IMR-90 (cell line): ENCODE results near the gene CABP5. TPM values are rescaled to one million over a fixed set of nuclear protein-coding genes. Genes with fewer than 3 reads are reported as not detected.

Experiments
- ATAC-seq: fragments of 200-7000 bp; cut with Tn5 transposase; 2 replicates; pipeline ENCODE4 v1.9.1; 2020; ENCODE audit warnings: low read depth, mild to moderate bottlenecking, moderate library complexity
- BruUV-seq: library from RNA; stranded (reverse); fragments of 400-500 nt; replicated peaks from 2 replicates; lab custom pipeline; 2021; lab: Mats Ljungman, UMichigan
- CTCF ChIA-PET: fragments of 300-600 bp; formaldehyde crosslinking; extraction: SDS; loops from one replicate; lab custom pipeline; 2021; ENCODE audit warnings: antibody characterized with exemption; lab: Yijun Ruan, JAX
- POLR2A ChIA-PET: fragments of 300-600 bp; sonication (Branson Sonifier 250); formaldehyde crosslinking; loops from one replicate; lab custom pipeline; 2022; ENCODE audit warnings: antibody characterized with exemption; ENCODE audit not compliant: unreplicated experiment; lab: Charles Lee
- DNase-seq: peaks from one replicate; pipeline ENCODE4 v3.0.0; 2013
- H2AFZ ChIP-seq: replicated peaks from 2 replicates; pipeline ENCODE3; 2013; ENCODE audit warnings: low read length, mild to moderate bottlenecking; ENCODE audit not compliant: poor library complexity
- H2AK5ac ChIP-seq: 2 replicates; pipeline ENCODE4 v1.6.1; 2013; ENCODE audit warnings: low read depth, low read length, inconsistent platforms
- H2AK9ac ChIP-seq: replicated peaks from 2 replicates; pipeline ENCODE3; 2013; ENCODE audit warnings: mild to moderate bottlenecking, low read depth, low read length, moderate library complexity; ENCODE audit not compliant: poor library complexity
- H2BK120ac ChIP-seq: 2 replicates; pipeline ENCODE4 v1.6.1; 2013; ENCODE audit warnings: low read depth, low read length, inconsistent platforms
- H2BK15ac ChIP-seq: 3 replicates; pipeline ENCODE4 v1.6.1; 2013; ENCODE audit warnings: low read depth, low read length, inconsistent platforms
- H2BK20ac ChIP-seq: 2 replicates; pipeline ENCODE4 v1.6.1; 2013; ENCODE audit warnings: low read depth, mild to moderate bottlenecking, inconsistent platforms, low read length, moderate library complexity
- H2BK5ac ChIP-seq: 2 replicates; pipeline ENCODE4 v1.6.1; 2013; ENCODE audit warnings: mild to moderate bottlenecking, low read depth, low read length, inconsistent platforms; ENCODE audit not compliant: poor library complexity, severe bottlenecking
- H3K14ac ChIP-seq: replicated peaks from 2 replicates; pipeline ENCODE4 v1.6.1; 2013; ENCODE audit warnings: low read depth, low read length, inconsistent platforms
- H3K18ac ChIP-seq: 2 replicates; pipeline ENCODE4 v1.6.1; 2013; ENCODE audit warnings: low read depth, low read length, control low read depth
- H3K23ac ChIP-seq: 2 replicates; pipeline ENCODE4 v1.6.1; 2013; ENCODE audit warnings: low read depth, low read length, inconsistent platforms
- H3K27ac ChIP-seq: 2 replicates; pipeline ENCODE4 v1.5.1; 2013; ENCODE audit warnings: mild to moderate bottlenecking, control low read depth, low read length; ENCODE audit not compliant: insufficient read depth
- H3K27me3 ChIP-seq: 2 replicates; pipeline ENCODE4 v1.6.1; 2013; ENCODE audit warnings: low read length; ENCODE audit not compliant: control insufficient read depth, insufficient read depth
- H3K36me3 ChIP-seq: 2 replicates; pipeline ENCODE4 v1.6.1; 2013; ENCODE audit warnings: low read length, mixed read lengths; ENCODE audit not compliant: control insufficient read depth, insufficient read depth
- H3K4ac ChIP-seq: 2 replicates; pipeline ENCODE4 v1.6.1; 2013; ENCODE audit warnings: low read depth, low read length, inconsistent platforms
- H3K4me1 ChIP-seq: 2 replicates; pipeline ENCODE4 v1.6.1; 2013; ENCODE audit warnings: low read length, mixed read lengths; ENCODE audit not compliant: control insufficient read depth, insufficient read depth
- H3K4me2 ChIP-seq: 2 replicates; pipeline ENCODE4 v1.6.1; 2013; ENCODE audit warnings: low read depth, mild to moderate bottlenecking, control low read depth, low read length, moderate library complexity
- H3K4me3 ChIP-seq: 2 replicates; pipeline ENCODE4 v1.5.1; 2013; ENCODE audit warnings: low read depth, mild to moderate bottlenecking, control low read depth, low read length, moderate library complexity; ENCODE audit not compliant: insufficient read depth
- H3K56ac ChIP-seq: 2 replicates; pipeline ENCODE4 v1.6.1; 2013; ENCODE audit warnings: low read length, inconsistent platforms; ENCODE audit not compliant: insufficient read depth; ENCODE audit errors: extremely low read depth
- H3K79me1 ChIP-seq, 2 experiments: 2 replicates each; pipeline ENCODE4 v1.6.1; 2013; ENCODE audit warnings: low read length in 2 of 2, inconsistent platforms in 1 of 2, low read depth in 1 of 2
- H3K9ac ChIP-seq: 2 replicates; pipeline ENCODE4 v1.6.1; 2013; ENCODE audit warnings: low read depth, low read length, control low read depth
- H3K9me1 ChIP-seq: 2 replicates; pipeline ENCODE4 v1.6.1; 2013; ENCODE audit warnings: low read length, inconsistent platforms; ENCODE audit not compliant: insufficient read depth
- H3K9me3 ChIP-seq: 2 replicates; pipeline ENCODE4 v1.6.1; 2013; ENCODE audit warnings: low read length; ENCODE audit not compliant: control insufficient read depth, insufficient read depth
- H4K20me1 ChIP-seq: 2 replicates; pipeline ENCODE4 v1.6.1; 2013; ENCODE audit warnings: low read length, inconsistent platforms; ENCODE audit not compliant: insufficient read depth
- H4K5ac ChIP-seq: 2 replicates; pipeline ENCODE4 v1.6.1; 2013; ENCODE audit warnings: mild to moderate bottlenecking, low read depth, low read length, control low read depth
- H4K8ac ChIP-seq, 2 experiments: 2 replicates each; pipeline ENCODE4 v1.6.1; 2013; ENCODE audit warnings: low read depth in 2 of 2, low read length in 2 of 2, control low read depth in 1 of 2, inconsistent platforms in 1 of 2
- H4K91ac ChIP-seq: 2 replicates; pipeline ENCODE4 v1.6.1; 2013; ENCODE audit warnings: low read depth, low read length, inconsistent platforms; ENCODE audit not compliant: insufficient read depth
- BHLHE40 ChIP-seq: fragments of 150-350 bp; IDR thresholded peaks from 2 replicates; pipeline ENCODE4 v1.6.1; 2016; ENCODE audit warnings: mild to moderate bottlenecking, low read depth, low read length
- CEBPB ChIP-seq: IDR thresholded peaks from 2 replicates; pipeline ENCODE4 v1.6.1; 2012; ENCODE audit warnings: low read depth, low read length, improper control_type of control experiment
- CHD1 ChIP-seq: IDR thresholded peaks from 2 replicates; pipeline ENCODE4 v1.6.1; 2012; ENCODE audit warnings: low read depth, low read length, improper control_type of control experiment
- FOS ChIP-seq: fragments of 150-350 bp; IDR thresholded peaks from 2 replicates; pipeline ENCODE4 v1.6.1; 2016; ENCODE audit warnings: low read depth, low read length
- MAFK ChIP-seq: IDR thresholded peaks from 2 replicates; pipeline ENCODE4 v1.6.1; 2012; ENCODE audit warnings: low read depth, low read length, improper control_type of control experiment
- MAZ ChIP-seq: IDR thresholded peaks from 2 replicates; pipeline ENCODE4 v1.6.1; 2012; ENCODE audit warnings: low read depth, mild to moderate bottlenecking, low read length, improper control_type of control experiment, moderate library complexity, borderline replicate concordance
- NFE2L2 ChIP-seq: fragments of 150-350 bp; IDR thresholded peaks from 2 replicates; pipeline ENCODE4 v1.6.1; 2016; ENCODE audit warnings: low read depth, mild to moderate bottlenecking, low read length
- RCOR1 ChIP-seq: IDR thresholded peaks from 2 replicates; pipeline ENCODE4 v1.6.1; 2012; ENCODE audit warnings: mild to moderate bottlenecking, low read length, improper control_type of control experiment; ENCODE audit not compliant: insufficient replicate concordance
- WGBS, 2 experiments: methylation state at CpG; one replicate each; pipeline versions ENCODE4 v1.1.5 to v1.1.7; 2013; ENCODE audit warnings: missing lambda C conversion rate in 2 of 2; ENCODE audit not compliant: insufficient read length in 1 of 2; ENCODE audit errors: extremely low coverage in 2 of 2; 5-methylcytosine and 5-hydroxymethylcytosine counted together
- dilution Hi-C: fragments of 300-500 bp; cut with HindIII; formaldehyde crosslinking; loops from one replicate; pipeline ENCODE4 v1.14.3; 2018; ENCODE audit warnings: low sequenced_read_pairs; ENCODE audit not compliant: unreplicated experiment
- in situ Hi-C: fragments of 300-500 bp; cut with MboI; formaldehyde crosslinking; loops from 3 replicates; pipeline ENCODE4 v1.14.3; 2019; ENCODE audit warnings: low sequenced_read_pairs, inconsistent platforms, mixed read lengths
- intact Hi-C: fragments of 100-400 bp; cut with micrococcal nuclease; formaldehyde crosslinking; loops from 2 replicates; pipeline ENCODE4 v1.10.0; 2022
- polyA plus RNA-seq, 3 experiments: library from polyadenylated mRNA; depleted of rRNA; stranded (reverse); fragments of >200 nt; gene quantifications; 2 replicates each; pipeline ENCODE4 v1.2.3, GENCODE V29; 2012; ENCODE audit warnings: low replicate concordance in 1 of 3
- total RNA-seq: library from RNA; depleted of rRNA; stranded (reverse); fragments of >200 nt; gene quantifications from 2 replicates; pipeline ENCODE4 v1.2.3, GENCODE V29; 2012
- TF ChIP-seq, protein P1 (sequence below): fragments of 150-350 bp; IDR thresholded peaks from 2 replicates; pipeline ENCODE4 v1.6.1; 2016; ENCODE audit warnings: low read depth, mild to moderate bottlenecking, low read length, moderate library complexity, borderline replicate concordance
- TF ChIP-seq, protein P2 (sequence below): conservative IDR thresholded peaks from 2 replicates; pipeline ENCODE4 v1.5.1; 2012; ENCODE audit warnings: mild to moderate bottlenecking, low read depth, low read length, improper control_type of control experiment

Gene CABP5
- total and polyA plus RNA-seq, 2 of the 4 experiments (the other 2 are of a cell fraction) = not detected

DNA sequence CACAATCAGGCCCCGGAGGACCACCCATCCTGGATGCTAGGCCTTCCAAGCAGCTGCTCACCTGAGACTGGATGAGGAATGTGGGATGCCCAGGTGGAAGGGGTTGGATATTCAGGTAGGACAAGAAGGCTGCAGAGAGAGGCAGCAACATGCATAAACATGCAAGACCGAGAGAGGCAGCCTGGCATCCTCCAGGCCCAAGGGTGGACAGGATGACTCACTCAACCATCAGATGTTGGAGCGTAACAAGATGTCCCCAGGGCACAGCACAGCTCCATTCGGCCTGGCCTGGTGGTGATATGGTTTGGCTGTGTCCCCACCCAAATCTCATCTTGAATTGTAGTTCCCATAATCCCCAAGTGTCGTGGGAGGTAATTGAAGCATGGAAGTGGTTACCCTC is 10.0 kb upstream of the CABP5 start:
- no peak overlapping the region for H2BK20ac ChIP-seq
- no peak overlapping the region for H3K4me3 ChIP-seq
- no peak overlapping the region for H2BK120ac ChIP-seq
- H4K5ac ChIP-seq = no peak overlapping the region
- no peak overlapping the region for H3K56ac ChIP-seq
- ATAC-seq = no peak
- H3K36me3 ChIP-seq = no peaks in the 10 kb centered on the region
- no peak overlapping the region for H4K8ac ChIP-seq
- H2BK5ac ChIP-seq = no peak overlapping the region
- no peak overlapping the region for H3K27ac ChIP-seq
- no peak overlapping the region for H3K23ac ChIP-seq
- no peaks in the 10 kb centered on the region for H3K9me1 ChIP-seq
- POLR2A ChIA-PET = no interaction called here
- no peak overlapping the region for H3K14ac ChIP-seq
- TF ChIP-seq BHLHE40 (no peak), RCOR1 (no peak), CHD1 (no peak), FOS (no peak), CEBPB (no peak), NFE2L2 (no peak), MAZ (no peak), MAFK (no peak)
- TF ChIP-seq, protein P1, sequence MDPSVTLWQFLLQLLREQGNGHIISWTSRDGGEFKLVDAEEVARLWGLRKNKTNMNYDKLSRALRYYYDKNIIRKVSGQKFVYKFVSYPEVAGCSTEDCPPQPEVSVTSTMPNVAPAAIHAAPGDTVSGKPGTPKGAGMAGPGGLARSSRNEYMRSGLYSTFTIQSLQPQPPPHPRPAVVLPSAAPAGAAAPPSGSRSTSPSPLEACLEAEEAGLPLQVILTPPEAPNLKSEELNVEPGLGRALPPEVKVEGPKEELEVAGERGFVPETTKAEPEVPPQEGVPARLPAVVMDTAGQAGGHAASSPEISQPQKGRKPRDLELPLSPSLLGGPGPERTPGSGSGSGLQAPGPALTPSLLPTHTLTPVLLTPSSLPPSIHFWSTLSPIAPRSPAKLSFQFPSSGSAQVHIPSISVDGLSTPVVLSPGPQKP = no peak
- TF ChIP-seq, protein P2, sequence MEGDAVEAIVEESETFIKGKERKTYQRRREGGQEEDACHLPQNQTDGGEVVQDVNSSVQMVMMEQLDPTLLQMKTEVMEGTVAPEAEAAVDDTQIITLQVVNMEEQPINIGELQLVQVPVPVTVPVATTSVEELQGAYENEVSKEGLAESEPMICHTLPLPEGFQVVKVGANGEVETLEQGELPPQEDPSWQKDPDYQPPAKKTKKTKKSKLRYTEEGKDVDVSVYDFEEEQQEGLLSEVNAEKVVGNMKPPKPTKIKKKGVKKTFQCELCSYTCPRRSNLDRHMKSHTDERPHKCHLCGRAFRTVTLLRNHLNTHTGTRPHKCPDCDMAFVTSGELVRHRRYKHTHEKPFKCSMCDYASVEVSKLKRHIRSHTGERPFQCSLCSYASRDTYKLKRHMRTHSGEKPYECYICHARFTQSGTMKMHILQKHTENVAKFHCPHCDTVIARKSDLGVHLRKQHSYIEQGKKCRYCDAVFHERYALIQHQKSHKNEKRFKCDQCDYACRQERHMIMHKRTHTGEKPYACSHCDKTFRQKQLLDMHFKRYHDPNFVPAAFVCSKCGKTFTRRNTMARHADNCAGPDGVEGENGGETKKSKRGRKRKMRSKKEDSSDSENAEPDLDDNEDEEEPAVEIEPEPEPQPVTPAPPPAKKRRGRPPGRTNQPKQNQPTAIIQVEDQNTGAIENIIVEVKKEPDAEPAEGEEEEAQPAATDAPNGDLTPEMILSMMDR = no peak
- H3K4me1 ChIP-seq = no peaks in the 10 kb centered on the region
- CTCF ChIA-PET = no interaction called here
- no peak overlapping the region for H3K4me2 ChIP-seq
- no peaks in the 10 kb centered on the region for H4K20me1 ChIP-seq
- H4K91ac ChIP-seq = no peak overlapping the region
- dilution Hi-C loops = no loop called here
- WGBS, 2 experiments = no CpG with 5 or more reads among the region's 5 CpGs
- H2BK15ac ChIP-seq = no peak overlapping the region
- H3K27me3 ChIP-seq = no peaks in the 10 kb centered on the region; the same call in 1 of the 2 replicates
- H2AK9ac ChIP-seq = no peak overlapping the region
- no peak overlapping the region for H3K4ac ChIP-seq
- no TSS peak for BruUV-seq
- H3K18ac ChIP-seq = no peak overlapping the region
- in situ Hi-C loops = no loop called here
- no peaks in the 10 kb centered on the region for H3K79me1 ChIP-seq
- no peak overlapping the region for H2AK5ac ChIP-seq
- no peaks in the 10 kb centered on the region for H3K9me3 ChIP-seq
- H3K9ac ChIP-seq = no peak overlapping the region
- DNase-seq = no peak
- H2AFZ ChIP-seq = no peak overlapping the region
- intact Hi-C loops = no loop called here
